Psoas muscle (tissue), 8 donors: ENCODE data around the gene S100B. TPM values are rescaled to one million over a fixed set of nuclear protein-coding genes. Genes with fewer than 3 reads are reported as not detected.
"Not testable (repeated sequence)": the region's sequence is repeated elsewhere in the genome, so short reads cannot be mapped to it uniquely, and the experiment has no call there.

Source experiments
- ATAC-seq, 4 donors: fragments of 200-7000 bp; cut with Tn5 transposase; one replicate each; pipeline ENCODE4 v1.9.1; 2020; ENCODE audit warnings: moderate library complexity in 3 of 4, mild to moderate bottlenecking in 2 of 4
- DNase-seq, 2 donors: peaks; one replicate each; pipeline ENCODE4 v3.0.0-alpha.2; 2020
- H3K27ac ChIP-seq: fragments of 200-600 bp; one replicate; pipeline ENCODE4 v1.8.0; 2022
- H3K27me3 ChIP-seq, 3 donors: fragments of 200-600 bp in 1 of 3; one replicate each; pipeline versions ENCODE4 v1.6.1 to v1.8.0; 2013 to 2022; ENCODE audit warnings: low read length in 2 of 3, mild to moderate bottlenecking in 2 of 3, moderate library complexity in 1 of 3; ENCODE audit not compliant: insufficient read depth in 3 of 3
- H3K36me3 ChIP-seq, 2 donors: fragments of 200-600 bp in 1 of 2; one replicate each; pipeline versions ENCODE4 v1.6.1 to v1.8.0; 2013 to 2022; ENCODE audit warnings: low read depth in 1 of 2, mild to moderate bottlenecking in 1 of 2, moderate library complexity in 1 of 2; ENCODE audit not compliant: insufficient read depth in 1 of 2
- H3K4me1 ChIP-seq: fragments of 200-600 bp; one replicate; pipeline ENCODE4 v1.8.0; 2022
- H3K4me3 ChIP-seq: fragments of 200-600 bp; one replicate; pipeline ENCODE4 v1.8.0; 2022; ENCODE audit warnings: mild to moderate bottlenecking
- H3K9me3 ChIP-seq: fragments of 200-600 bp; one replicate; pipeline ENCODE4 v1.8.0; 2022
- WGBS, 3 donors: extraction: QIAGEN DNeasy Blood & Tissue Kit; methylation state at CpG; one replicate each; pipeline versions ENCODE4 v1.1.6 to v1.1.7; 2013; 5-methylcytosine and 5-hydroxymethylcytosine counted together
- intact Hi-C, 2 donors: fragments of 100-400 bp; cut with DNase I; formaldehyde crosslinking; loops; one replicate each; pipeline versions ENCODE4 v1.11.0 to v1.14.2; 2022
- polyA plus RNA-seq, 3 donors: library from polyadenylated mRNA; stranded (reverse); fragments of 200-250 nt; gene quantifications; one replicate each; pipeline ENCODE4 v1.2.3, GENCODE V29; 2013
- total RNA-seq, 4 donors: library from RNA; stranded (reverse); fragmentation: NEBNext Ultra II Directional in 2 of 4; extraction: Animal tissue kit (Norgen Biotek cat#: 25700) in 2 of 4; gene quantifications; one replicate each; pipeline versions ENCODE4 v1.2.1 to v1.2.4, GENCODE V29; 2021 to 2023
- TF ChIP-seq, protein P1 (sequence below): fragments of 200-600 bp; IDR thresholded peaks from one replicate; pipeline ENCODE4 v1.8.0; 2022; ENCODE audit warnings: antibody characterized with exemption
- donor health status: healthy with polysubstance abuse.
- donor health status: DM: no; HTN: no; CAD: no; lungs with moderate emphysema.
- donor health status: Bipolar disorder and iron deficiency.
- donor health status: healthy.
- donor health status: DM: yes; HTN: yes; CAD: no.
- donor health status: DM: no; HTN: no; CAD: no.
- donor health status: DM: no; HTN: no; CAD: no.
- donor health status: DM: yes; HTN: yes; CAD: no.

The S100B gene
- total and polyA plus RNA-seq, 7 donors, result 0.52 to 2.0 (median 1.1) TPM

DNA sequence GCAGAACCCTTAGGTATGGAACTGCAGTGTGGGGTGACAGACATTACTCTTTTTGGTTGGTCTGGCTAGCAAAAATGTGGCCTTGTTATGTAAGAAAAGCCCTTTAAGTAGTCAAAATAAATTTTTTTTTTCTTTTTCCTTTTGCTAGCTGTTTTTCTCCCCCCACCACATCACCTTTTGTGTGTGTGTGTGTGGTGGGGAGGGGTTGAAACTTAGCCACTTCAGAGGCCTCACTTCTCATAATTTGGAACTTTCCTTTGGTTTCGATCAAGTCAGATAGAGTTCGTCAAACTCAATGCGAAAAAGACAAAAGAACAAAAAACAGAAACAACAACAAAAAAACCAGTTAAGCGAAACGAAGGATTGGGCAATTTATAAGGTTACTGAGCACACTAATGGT, 28.7 kb upstream of the S100B start:
- no peak overlapping the region for H3K27ac ChIP-seq
- WGBS, 3 donors, result 95 to 97% (median 95%) methylated on average over 5 of the region's 5 CpGs
- peaks cover 0 to 12% (median 0%) of the 10 kb centered on the region in 3 donors for H3K27me3 ChIP-seq
- H3K9me3 ChIP-seq, result no peaks in the 10 kb centered on the region
- peaks cover 0 to 10% of the 10 kb centered on the region in 2 donors for H3K36me3 ChIP-seq
- peaks cover 22% of the 10 kb centered on the region for H3K4me1 ChIP-seq
- no peak for DNase-seq
- no peak overlapping the region for H3K4me3 ChIP-seq
- TF ChIP-seq, protein P1, sequence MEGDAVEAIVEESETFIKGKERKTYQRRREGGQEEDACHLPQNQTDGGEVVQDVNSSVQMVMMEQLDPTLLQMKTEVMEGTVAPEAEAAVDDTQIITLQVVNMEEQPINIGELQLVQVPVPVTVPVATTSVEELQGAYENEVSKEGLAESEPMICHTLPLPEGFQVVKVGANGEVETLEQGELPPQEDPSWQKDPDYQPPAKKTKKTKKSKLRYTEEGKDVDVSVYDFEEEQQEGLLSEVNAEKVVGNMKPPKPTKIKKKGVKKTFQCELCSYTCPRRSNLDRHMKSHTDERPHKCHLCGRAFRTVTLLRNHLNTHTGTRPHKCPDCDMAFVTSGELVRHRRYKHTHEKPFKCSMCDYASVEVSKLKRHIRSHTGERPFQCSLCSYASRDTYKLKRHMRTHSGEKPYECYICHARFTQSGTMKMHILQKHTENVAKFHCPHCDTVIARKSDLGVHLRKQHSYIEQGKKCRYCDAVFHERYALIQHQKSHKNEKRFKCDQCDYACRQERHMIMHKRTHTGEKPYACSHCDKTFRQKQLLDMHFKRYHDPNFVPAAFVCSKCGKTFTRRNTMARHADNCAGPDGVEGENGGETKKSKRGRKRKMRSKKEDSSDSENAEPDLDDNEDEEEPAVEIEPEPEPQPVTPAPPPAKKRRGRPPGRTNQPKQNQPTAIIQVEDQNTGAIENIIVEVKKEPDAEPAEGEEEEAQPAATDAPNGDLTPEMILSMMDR, result no peak
- intact Hi-C loops, result no loop called here
- no peak for ATAC-seq

DNA sequence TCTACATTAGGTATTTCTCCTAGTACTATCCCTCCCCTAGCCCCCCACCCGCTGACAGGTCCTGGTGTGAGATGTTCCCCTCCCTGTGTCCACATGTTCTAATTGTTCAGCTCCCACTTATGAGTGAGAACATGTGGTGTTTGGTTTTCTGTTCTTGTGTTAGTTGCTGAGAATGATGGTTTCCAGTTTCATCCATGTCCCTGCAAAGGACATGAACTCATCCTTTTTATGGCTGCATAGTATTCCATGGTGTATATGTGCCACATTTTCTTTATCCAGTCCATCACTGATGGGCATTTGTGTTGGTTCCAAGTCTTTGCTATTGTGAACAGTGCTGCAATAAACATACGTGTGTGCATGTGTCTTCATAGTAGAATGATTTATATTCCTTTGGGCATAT, 26.0 kb upstream of the S100B start:
- H3K27ac ChIP-seq, DNase-seq, H3K4me3 ChIP-seq, intact Hi-C loops, ATAC-seq, H3K4me1 ChIP-seq, H3K36me3 ChIP-seq, H3K9me3 ChIP-seq: not testable (repeated sequence)
- 83 to 90% (median 89%) methylated on average over 2 of the region's 2 CpGs for WGBS, 3 donors
- H3K27me3 ChIP-seq, result peaks cover 0 to 19% (median 5%) of the 10 kb centered on the region in 3 donors

DNA sequence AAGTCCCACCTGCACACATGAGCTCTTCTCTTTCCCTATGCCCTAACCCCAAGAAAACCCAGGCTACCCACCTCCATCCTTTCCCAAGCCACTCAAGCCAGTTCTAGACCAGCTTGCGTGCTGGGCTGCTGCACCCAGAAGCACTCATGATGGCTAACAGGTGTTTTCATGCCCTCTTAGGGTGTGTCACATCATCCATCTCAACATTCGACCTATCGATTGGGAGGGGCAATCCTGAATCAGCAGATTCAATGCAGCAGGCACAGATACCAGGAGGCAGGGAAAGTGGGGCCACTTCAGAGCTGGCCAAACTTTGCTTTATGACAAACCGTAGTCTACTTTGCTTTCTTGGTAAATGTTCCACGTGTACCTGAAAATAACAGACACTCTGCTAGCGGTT, 24.0 kb upstream of the S100B start:
- peaks cover 8% of the 10 kb centered on the region for H3K9me3 ChIP-seq
- H3K36me3 ChIP-seq, result no peaks in the 10 kb centered on the region
- no peak overlapping the region for H3K4me3 ChIP-seq
- intact Hi-C loops, result no loop called here
- no peak overlapping the region for H3K27ac ChIP-seq
- DNase-seq (no peak), ATAC-seq (no peak)
- no peaks in the 10 kb centered on the region for H3K4me1 ChIP-seq
- 74 to 75% (median 74%) methylated on average over 6 of the region's 6 CpGs for WGBS, 3 donors
- peaks cover 0 to 19% (median 10%) of the 10 kb centered on the region in 3 donors for H3K27me3 ChIP-seq
- TF ChIP-seq, protein P1, result no peak

DNA sequence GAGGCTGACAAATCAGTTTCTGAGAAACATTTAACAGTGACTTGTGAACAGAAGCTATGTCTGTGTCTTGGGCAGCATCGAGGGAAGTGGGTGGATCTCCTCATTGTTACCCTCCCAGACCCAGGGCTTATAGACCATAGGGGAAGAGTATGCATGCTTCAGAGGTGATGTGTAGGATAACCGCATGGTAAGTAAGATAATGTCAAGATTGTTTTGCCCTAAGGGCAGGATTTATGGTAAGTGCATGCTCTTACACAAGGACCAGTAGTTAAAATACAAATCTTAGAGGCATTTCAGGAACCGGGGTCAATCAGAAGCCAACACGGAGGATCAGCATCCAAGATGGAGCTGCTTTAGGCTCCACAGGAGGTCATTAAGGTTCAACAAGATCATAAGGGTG, 22.8 kb upstream of the S100B start:
- H3K27ac ChIP-seq, result no peak overlapping the region
- 85 to 89% (median 88%) methylated on average over 4 of the region's 4 CpGs for WGBS, 3 donors
- no peaks in the 10 kb centered on the region for H3K4me1 ChIP-seq
- no peak for DNase-seq
- no peak overlapping the region for H3K4me3 ChIP-seq
- no peak for ATAC-seq
- no peaks in the 10 kb centered on the region for H3K36me3 ChIP-seq
- H3K27me3 ChIP-seq, result peaks cover 0 to 19% (median 10%) of the 10 kb centered on the region in 3 donors
- intact Hi-C loops, result no loop called here
- TF ChIP-seq, protein P1, result no peak
- peaks cover 8% of the 10 kb centered on the region for H3K9me3 ChIP-seq

DNA sequence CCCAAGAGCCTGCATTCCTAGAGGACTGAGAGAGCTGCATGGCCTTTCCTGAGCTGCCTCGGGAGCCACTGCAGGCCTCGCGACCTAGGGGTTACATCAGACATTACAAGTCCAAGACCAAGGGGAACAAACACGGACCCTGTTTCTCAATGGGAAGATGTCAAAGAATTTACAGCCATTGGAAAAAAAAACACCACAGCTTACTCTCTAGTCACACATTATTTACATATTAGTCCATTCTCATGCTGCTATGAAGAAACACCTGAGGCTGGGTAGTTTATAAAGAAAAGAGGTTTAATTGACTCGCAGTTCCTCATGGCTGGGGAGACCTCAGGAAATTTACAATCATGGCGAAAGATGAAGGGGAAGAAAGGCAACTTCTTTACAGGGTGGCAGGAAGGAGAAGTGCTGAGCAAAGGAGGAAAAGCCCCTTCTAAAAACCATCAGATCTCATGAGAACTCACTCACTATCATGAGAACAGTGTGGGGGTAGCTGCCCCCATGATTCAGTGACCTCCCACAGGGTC, 22.2 kb upstream of the S100B start:
- Histone ChIP-seq H3K9me3 (peaks cover 8% of the 10 kb centered on the region), H3K27me3 (peaks cover 0 to 19% (median 10%) of the 10 kb centered on the region in 3 donors), H3K4me3 (no peak overlapping the region), H3K27ac (no peak overlapping the region), H3K4me1 (no peaks in the 10 kb centered on the region), H3K36me3 (no peaks in the 10 kb centered on the region)
- 74 to 84% (median 82%) methylated on average over 6 of the region's 6 CpGs for WGBS, 3 donors
- intact Hi-C loops, result no loop called here
- TF ChIP-seq, protein P1, result no peak
- DNase-seq, result no peak
- ATAC-seq, result no peak
